ENCODE results near the gene PSMG1.
A peak's percentile ranks its signal among the peaks of the same experiment; 100 is the strongest.
"Not testable (repeated sequence)": the region's sequence is repeated elsewhere in the genome, so short reads cannot be mapped to it uniquely, and the experiment has no call there.

Gene PSMG1

DNA sequence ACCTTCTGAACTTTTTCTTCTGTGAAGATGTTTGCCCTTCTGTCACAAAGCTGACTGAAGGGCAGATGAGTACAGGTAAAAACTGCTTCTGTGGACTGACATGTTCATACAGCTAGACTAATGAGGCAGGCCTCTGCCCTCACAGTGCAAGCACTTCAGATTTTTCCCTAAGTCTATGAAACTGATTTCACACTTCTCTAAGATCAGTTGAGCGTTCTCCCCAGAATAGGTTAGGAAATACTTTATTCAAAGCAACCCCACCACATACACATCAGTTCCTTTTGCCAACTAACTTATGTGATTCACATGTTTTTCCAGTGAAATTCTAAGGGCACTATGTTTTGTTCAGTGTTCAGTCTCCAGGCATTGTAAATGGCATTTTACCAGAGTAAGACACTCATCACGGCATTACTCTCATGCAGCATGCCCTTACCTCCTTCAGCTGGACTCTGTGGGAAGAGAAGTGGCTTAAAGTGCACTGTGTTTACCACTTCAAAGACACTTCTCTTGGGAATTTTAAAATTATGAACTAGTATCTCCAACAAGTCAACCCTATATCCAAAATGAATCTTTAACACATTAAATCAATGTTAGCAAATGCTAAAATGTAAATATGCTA lies 5.4 kb upstream of the PSMG1 start:
- no peak for DNase-seq

DNA sequence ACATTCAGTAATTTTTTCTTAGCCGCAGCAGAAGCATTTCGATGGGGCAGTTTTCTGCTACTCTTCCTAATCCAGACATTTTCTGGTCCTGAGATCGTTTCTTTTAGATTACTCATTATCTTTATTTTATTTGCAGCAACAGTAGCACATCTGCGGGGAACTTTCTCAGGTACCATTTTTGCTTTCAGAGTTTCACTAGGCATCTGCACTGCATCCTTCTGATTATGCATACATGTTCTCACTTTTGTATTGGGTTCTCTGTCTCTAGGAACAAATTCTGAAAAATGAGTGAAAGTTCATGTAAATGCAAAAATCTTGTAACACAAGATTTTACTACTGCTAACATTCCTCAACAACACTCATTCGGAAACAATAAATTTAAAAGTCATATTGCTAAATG lies 3.9 kb upstream of the PSMG1 start:
- no peak for DNase-seq

DNA sequence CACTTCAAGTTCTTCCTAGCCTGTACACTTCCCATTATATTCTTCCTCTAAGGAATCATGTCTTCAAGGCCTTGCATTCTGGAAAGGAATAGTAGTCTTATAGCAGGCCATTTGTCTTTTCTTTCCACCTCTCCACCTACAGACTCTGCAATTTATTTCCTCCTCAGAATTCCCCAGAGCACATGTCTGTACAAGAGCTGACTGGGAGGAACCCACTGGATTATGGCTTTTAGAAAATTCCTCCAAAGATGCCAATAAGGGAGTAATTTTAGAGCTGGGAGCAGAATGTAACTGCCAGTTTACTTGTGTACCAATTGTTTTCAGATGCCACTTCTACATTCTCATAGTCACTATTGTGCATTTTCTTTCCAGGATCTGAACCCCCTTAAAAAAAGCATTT lies 3.4 kb upstream of the PSMG1 start:
- DNase-seq: no peak

DNA sequence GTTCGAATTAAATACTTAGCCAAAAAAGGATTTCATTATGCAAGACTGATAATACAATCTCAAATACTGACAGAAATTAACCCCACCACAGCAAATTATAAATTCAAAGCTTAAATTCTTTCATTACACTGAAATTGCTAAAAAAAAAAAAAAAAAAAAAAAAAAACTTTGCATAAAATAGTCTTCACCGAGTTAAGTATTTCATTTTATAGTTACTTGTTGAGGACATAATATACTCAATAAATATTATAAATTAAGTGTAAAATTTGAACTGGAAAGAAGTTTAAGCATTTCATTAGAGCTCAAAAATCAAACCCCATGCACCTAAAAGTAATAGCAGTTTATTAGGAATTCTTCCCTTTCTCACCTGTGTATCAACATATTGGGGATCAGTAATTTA lies 1.9 kb upstream of the PSMG1 start:
- DNase-seq: no peak

DNA sequence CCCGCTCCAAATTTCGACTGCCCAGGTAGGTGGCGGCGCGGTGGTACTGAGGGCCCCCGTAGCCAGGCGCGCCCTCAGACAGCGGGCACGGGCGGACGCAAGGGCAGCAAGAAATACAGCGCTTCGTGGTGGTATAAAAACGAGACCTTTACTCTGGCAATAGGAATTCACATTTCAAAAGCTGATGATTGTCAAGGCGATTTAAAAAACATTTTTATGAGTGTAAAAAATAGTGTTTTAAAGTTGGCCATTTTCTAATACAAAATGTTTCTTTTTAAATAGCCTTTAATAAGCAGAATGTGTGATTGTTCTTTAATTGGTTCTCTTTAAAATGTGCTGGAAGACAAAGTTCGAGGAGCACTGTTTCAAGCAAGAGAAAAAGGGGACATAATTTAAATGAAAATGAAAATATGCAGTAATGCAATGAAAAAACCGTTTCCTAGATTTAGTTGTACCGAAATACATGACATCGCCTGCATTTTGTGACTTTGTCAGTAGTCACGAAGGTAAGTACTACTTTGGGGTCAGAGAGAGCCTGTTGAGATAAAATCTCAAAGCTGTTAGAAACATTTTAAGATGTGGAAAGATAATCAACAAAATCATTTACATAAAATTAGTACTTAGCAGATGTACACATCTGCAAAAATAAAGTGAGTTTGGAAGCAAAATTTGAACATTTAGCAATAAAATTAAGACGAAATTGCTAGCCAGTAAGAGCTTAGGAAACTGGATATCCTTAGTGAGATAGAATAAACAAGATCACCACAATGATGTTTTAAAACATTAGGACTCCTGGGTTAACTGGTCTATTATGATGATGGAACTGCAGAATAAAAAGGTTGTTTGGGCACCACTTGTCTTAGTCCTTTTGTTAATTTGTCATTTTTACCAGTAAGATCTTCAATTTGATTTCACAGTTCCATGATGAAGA lies 1.1 kb upstream of the PSMG1 start:
- DNase-seq: no peak

DNA sequence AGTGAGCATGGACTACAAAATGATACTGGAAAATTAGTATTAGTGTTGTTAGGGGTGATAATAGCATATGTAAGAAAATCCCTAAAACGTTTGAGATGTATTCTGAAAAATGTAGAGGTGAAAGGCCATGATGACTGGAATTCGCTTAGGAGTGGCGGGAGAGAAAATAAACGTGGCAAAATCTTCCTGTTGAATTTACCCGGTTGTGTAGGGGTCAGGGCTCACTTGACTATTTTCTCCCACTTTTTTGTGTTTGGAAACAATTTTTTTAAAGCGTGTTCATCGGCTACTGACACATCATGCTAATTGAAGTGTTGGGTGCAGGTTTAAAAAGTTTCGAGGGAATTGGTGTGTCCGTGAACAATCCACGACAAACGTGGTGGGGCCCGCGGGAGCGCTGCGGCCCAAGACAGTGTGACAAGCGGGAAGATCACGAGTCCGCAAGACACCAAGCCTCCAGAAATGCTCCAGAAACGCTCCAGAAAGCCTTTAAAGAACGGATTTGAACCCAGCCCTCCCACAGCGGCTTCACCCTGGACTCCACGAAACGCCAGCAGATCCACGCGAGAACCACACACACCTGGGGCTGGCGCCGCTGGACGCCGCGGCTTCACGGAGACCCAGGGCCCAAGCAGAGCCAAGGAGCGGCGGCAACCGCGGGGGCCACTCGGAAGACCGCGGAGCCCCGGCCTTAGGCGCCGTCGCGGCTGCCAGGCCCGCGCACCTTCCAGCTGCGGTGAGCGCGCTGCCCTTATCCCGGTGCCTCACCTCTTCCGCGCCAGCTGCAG lies 573 bp downstream of the PSMG1 start:
- peak; percentile 21 for DNase-seq

DNA sequence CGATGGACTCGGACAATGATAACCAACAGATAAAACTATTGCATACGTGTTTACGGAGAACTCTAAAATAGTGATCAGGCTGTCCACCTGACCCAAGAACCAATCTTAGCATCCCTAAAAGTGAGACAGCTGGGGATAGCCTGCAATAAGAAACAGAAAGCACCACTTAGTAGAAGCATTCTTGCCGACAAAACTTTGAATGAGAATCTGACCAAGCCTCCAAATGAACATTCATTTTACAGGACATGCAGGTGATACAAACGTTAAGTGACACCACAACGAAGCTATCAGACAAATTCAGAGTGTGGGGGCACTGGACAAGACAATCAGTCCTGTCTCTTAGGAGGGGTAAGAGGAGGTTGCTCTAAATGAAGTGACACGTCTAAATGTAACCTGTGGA lies 1.2 kb downstream of the PSMG1 start:
- no peak for DNase-seq

DNA sequence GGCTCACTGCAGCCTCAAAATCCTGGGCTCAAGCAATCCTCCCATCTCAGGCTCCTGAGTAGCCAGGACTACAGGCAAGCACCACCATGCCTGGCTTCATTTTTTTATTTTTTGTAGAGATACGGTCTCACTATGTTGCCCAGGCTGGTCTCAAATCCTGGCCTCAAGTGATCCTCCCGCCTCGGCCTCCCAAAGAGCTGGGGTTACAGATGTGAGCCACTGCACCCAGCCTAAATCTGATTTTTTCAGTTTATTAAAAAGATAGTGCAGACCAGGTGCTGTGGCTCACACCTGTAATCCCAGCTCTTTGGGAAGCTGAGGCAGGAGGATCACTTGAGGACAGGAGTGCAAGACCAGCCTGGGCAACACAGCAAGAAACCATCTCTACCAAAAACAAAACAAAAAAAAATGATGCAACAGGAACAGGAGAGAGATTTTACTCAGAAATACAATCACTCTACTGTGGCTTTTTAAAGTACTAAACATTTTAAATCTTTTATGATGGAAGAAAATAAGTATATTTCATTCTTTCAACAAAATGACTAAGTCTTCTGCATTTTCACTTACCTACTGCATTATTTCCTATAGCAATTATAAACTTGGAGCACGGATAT lies 1.9 kb downstream of the PSMG1 start:
- DNase-seq: no peak

DNA sequence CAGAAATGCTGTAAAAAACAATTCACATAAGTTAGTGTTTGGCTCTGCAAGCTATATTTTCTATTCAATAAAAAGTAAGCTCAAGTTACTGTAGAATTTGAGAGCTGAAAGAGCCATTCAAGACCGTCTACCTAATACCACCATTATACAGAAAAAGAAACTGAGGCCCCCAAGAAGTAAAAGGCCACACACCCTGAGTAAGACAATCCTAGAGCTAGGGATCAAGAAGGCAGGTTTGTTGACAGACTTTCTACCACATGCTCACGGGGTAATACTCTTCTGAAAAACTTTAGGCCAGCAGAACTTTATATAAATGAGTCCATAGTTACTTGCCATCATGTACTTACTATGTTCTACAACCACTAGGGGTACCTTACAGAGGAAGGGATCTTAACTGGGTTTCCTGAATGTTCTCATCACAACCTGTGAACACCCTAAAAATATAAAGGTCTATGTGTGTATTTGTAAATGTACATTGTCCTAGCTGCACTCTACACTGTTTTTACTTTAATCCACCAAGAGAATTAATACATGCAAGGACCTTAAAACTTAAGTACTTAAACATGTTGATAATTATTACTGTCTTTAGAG lies 2.7 kb downstream of the PSMG1 start:
- DNase-seq: no peak

DNA sequence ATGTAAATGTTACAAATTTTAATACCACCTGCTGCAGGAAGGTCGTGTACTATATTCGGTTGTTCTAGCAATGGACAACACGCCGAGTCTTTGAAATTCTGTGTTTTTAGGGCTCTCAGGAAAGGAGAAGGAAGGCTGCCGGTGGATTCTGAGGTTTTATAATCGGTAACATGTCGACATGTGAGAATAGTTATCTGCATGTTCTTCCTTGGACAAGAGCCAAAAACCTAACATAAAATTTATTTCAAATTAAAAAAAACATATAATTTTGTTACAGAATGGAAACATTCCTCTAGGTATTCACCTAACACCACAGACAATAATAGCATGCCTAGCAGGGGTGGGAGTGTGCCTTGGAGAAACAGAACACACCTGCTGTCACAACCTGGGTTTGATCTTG lies 4.8 kb downstream of the PSMG1 start:
- no peak for DNase-seq

DNA sequence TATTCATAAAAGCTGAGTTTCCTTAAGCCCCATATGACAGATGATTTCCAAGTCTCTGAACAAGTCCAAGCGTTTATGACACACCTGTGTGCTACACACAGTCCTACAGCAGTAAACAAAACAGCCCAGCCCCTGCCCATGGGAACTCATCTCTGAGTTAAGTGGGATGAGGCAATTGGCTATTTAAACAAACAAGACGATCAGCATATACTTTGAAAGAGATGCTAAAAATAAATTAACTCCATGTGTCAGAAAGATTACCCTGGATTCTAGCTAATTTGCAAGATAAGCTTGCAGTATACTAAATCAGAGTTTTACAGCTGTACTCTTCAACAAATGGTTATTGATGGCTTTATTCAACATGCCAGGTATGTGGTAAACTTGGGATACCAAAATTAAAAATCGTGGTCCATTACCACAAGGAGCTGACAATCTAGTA lies 7.0 kb downstream of the PSMG1 start:
- peak; percentile 58 for DNase-seq

DNA sequence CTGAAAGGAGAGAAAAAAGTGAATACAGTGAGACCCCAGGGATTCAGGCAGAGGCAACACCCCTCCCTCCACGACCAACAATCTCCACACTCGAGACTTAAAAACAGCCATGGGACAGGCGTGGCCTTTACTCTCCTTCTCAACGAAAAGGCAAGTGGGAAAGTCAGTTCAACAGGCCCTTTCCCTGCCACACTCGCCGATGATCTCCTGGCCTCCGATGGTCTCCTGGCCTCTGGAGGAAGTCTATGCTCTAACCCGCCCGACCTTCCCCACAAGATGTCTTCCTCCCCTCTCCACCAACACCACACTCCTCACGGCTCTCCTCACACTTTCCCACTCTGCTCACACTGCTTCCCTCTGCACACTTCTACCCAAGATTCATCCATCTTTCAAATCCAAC lies 7.6 kb downstream of the PSMG1 start:
- no peak for DNase-seq

DNA sequence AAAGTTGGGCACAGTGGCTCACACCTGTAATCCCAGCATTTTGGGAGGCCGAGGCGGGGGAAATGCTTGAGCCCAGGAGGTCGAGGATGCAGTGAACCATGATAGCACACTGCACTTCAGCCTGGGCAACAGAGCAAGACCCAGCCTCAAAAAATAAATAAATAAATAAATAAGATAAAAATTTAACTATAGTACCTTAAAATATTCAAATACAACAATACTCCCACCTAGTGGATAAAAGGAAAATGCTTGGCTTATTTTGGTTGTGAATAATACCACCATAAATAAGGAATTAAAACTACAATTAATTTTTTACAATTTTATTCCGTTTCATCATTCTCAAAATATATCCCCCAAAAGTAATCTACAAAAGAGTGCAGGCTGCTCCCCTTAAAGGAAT lies 8.1 kb downstream of the PSMG1 start:
- peak; percentile 39 for DNase-seq

DNA sequence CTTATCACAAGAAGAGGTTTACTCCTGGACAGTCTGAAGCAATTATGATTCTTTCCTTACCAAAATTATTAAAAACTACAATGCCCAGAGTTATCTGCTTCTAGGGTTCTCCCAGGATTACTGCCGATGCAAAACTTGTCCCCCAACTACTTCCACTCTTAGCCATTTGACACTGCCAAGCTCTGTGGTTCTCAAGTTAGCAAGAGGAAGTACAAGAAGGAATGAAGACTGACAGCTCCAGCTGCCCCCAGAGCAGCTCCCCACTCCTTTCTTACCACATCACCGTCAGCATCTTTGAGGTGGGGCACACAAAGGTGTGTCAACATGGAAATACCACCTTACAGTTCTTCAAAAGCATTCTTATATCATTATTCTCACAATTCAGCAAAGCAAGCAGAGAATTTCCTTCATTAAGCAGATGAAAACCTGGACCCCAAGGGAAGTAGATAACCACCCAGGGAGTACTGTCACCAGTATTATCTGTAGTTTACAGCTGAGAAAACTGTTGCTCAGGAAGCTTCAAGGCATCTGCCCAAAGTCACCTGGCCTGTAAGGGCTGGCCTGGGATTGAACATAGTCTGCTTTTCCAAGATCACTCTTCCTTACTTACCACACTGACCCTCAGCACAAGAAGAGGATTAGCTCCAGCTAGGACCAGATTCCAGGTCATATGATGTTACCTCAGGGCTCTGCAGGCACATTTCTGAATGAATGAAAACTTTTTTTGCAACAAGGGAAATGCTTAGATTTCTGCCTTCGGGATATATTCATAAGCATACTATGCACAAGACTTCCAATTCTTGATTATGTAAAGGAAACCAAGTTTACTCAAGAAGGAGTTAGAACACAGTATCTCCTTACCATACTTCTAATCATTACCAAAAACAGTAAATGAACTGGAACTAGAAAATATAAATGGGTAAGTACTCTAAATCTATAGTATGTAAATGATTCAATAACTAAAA lies 9.3 kb downstream of the PSMG1 start:
- no peak for DNase-seq

DNA sequence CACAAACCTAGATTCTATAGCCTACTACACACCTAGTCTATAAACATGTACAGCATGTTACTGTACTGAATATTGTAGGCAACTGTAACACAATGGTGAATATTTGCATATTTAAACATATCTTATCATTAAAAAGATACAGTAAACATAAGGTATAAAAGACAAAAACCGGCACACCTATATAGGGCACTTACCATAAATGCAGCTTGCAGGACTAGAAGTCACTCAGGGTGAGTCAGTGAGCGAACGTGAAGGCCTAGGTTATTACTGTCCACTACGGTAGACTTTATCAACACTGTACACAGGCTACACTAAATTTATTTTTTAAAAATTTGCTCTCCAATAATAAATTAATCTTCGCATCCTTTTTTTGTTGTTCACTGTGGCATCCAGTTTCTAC lies 13.3 kb downstream of the PSMG1 start:
- DNase-seq: no peak

DNA sequence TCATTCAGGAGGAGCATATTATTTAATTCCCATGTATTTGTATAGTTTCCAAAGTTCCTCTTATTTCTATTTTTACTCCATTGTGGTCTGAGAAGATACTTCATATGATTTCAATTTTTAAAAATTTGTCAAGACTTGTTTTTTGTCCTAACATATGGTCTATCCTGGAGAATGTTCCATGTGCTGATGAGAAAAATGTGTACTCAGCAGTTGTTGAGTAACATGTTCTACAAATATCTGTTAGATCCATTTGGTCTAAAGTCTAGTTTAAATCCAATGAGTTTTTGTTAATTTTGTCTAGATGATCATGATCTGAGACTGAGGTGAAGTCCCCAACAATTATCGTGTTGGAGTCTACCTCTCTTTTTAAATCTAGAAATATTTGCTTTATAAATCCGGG lies 14.5 kb downstream of the PSMG1 start:
- no peak for DNase-seq

DNA sequence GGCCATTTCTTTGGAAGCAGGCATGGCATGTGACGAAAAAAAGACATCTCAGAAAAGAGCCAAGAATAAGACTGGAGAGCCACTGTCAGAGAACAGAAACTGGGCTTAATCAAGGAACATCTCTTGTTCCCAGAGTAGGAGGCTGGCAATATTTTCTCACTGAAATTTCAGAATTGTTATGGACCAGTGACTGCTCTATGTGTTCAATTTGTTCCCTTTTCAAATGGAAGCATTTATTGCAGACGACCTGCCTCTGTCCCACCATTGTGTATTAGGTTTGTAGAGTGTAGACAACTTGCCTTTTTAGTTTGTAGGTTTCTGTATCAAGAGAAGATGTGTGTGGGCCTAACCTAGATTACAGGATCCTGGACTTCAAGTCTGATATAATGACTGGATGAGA lies 18.7 kb downstream of the PSMG1 start:
- no peak for DNase-seq

DNA sequence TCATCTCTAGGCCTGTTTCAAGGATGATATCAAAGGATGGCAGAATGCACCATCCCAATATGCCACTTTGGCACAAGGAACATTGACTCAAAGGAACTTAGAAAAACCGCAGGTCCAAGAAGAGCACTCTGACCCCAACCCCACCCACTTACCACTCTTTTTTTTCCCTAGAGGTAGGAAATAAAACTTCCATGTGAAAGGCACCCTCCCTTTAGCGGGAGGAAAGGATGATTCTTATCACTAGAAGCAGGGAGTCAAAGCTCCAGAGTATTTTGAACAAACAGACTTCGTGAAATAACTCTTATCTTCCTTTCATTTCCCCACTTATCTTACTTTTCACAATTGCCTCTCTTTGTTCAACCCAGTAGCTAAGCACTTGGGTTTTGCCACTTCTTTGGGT lies 22.2 kb downstream of the PSMG1 start:
- DNase-seq: no peak

DNA sequence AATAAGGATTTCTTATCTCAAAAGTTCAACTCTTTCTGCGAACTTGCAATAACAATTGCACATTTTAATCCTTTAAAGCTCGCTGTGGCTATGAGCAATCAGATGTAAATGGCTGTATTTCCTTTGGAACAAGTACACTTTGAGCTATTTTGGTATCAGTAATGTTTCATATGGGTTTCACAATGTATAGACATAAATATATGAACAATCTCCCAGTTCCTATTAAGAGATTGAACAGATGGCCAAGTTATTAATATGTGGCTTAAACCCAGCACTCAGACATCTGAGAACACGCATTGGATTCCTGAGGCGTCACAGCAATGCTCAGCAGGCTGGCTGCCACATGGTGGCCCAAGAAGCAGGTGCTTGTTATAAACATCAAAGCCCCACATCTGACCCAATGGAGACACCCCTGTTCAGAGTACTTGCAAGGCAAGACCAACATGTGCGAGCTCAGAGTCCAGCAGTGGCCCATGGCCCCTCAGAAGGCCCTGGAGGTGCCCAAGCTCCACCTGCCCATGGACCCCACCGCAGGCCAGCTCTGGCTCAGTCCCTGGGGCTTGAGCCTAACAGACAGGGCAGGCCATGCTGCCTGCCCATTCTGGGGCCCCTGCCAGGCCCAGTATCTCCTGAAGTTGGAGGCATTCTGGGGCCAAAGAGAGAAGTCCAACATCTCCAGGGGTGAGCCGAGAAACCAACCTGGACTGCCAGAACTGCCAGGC lies 23.7 kb downstream of the PSMG1 start:
- peak; percentile 60 for DNase-seq

DNA sequence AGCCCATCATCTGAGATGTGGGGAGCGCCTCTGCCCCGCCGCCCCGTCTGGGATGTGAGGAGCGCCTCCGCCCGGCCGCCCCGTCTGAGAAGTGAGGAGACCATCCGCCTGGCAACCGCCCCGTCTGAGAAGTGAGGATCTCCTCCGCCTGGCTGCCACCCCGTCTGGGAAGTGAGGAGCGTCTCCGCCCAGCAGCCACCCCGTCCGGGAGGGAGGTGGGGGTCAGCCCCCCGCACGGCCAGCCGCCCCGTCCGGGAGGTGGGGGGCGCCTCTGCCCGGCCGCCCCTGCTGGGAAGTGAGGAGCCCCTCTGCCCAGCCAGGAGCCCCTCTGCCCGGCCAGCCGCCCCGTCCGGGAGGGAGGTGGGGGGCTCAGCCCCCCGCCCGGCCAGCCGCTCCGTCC lies 26.0 kb downstream of the PSMG1 start:
- DNase-seq: not testable (repeated sequence)

DNA sequence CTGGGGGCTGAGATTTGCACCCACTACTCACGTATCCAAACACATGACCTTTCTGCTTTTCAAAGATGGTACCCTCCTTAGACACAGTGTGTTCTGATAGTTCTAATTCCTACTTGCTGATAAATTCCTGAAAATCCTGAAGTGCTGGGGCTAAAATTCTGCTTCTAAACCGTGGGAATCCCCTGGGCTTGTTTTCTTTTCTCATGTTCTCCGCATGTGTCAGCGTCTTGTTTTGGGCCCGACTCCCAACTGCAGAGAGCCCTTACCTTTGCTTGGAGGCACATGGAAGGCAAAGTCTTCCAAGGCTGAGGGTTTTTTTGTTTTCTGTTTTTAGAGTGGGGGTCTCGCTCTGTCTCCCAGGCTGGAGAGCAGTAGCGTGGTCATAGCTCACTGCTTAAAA lies 27.2 kb downstream of the PSMG1 start:
- DNase-seq: peak; percentile 44
